Measurements from ENCODE around the gene PALM3.

The PALM3 gene

DNA sequence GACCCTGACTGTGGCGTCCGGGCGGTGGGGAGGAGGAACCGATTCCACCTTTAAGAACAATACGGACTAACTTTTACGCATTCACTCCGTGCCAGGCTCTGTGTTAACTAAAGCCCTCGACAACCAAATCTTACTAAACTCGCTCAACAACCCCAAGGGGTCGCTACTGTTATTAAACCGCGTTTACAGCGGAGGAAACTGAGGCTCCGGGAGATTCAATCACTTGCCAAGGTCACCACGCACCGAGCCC, 27.5 kb upstream of the PALM3 start:
- peak overlapping the region; percentile 46 to 68 for H3K4me3 ChIP-seq (replicated peaks in 1 of 2; ENCODE audit: low read depth in 2 of 2, low read length in 2 of 2)
- no peak for TF ChIP-seq CTCF (IDR thresholded peaks at IDR 0.05; ENCODE audit: low read depth, low read length)
- DNase-seq (ENCODE audit: low read depth in 2 of 2), result peak; percentile 40 to 43

- DNase-seq (ENCODE audit: low read depth in 2 of 2), result no peak
- peak overlapping the region; percentile 46 to 68 for H3K4me3 ChIP-seq (replicated peaks in 1 of 2; ENCODE audit: low read depth in 2 of 2, low read length in 2 of 2)
- TF ChIP-seq CTCF (IDR thresholded peaks at IDR 0.05; ENCODE audit: low read depth, low read length), result no peak
Measured at GRCh38 chr19:14088634-14089411, 26.9 kb upstream of the PALM3 start.

DNA sequence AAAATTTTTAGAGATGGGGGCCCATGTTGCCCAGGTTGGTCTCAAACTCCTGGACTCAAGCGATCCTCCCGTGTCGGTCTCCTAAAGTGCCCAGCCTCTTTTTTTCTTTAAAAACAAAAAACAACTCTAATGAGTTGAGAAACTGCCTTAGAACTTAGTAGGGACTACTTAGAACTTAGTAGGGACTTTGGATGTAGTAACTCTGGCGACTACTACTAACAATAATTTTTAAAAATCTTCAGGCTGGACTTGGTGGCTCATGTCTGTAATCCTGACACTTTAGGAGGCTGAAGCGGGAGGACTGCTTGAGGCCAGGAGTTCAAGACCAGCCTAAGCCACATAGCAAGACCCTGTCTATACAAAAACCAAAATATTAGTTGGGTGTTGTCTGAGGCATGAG, 24.2 kb upstream of the PALM3 start:
- DNase-seq (ENCODE audit: low read depth in 2 of 2), result no peak
- H3K4me3 ChIP-seq (replicated peaks in 1 of 2; ENCODE audit: low read depth in 2 of 2, low read length in 2 of 2), result no peak overlapping the region
- no peak for TF ChIP-seq CTCF (IDR thresholded peaks at IDR 0.05; ENCODE audit: low read depth, low read length)

DNA sequence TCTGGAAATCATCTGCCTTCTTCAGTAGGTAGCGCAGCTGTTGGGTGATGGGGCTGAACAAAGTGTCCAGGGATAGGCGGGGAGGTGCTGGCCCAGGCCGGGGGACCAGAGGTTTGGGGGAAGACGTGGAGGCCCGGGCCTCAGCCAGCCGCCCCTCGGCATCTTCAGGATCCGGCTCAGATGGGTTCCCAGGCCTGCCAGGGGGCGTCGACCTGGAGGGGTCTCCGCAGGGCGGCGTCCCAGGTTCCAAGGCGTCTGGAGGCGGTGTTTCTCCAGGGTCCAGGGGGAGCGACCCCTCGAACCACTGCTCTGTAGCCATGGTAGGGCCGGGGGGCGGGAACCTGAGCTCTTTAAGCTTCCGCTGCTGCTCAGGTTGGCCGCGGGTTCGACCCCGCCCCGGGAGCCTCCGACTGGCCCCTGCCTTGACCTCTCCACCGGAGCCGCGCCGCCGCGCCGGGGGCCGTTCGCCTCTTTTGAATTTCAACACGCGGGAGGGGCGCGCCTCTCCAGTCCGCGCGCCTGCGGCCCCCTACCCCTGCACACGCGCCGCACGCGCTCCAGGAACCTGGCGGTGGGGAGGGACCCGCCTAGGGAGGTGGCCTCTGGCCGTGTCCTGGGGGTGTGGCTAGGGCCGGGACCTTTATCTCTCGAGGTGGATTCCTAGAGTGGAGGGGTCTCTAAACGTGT, 23.6 kb upstream of the PALM3 start, which contains the start of gene C19orf67:
Gene C19orf67, minus strand, starts transcription at position 475 of the 687 bp plus-strand sequence. Its CDS starts 156 bp downstream, at position 319.
- no peak for DNase-seq (ENCODE audit: low read depth in 2 of 2)
- TF ChIP-seq CTCF (IDR thresholded peaks at IDR 0.05; ENCODE audit: low read depth, low read length), result no peak
- no peak within 1 kb of the TSS for H3K4me3 ChIP-seq (replicated peaks in 1 of 2; ENCODE audit: low read depth in 2 of 2, low read length in 2 of 2)

DNA sequence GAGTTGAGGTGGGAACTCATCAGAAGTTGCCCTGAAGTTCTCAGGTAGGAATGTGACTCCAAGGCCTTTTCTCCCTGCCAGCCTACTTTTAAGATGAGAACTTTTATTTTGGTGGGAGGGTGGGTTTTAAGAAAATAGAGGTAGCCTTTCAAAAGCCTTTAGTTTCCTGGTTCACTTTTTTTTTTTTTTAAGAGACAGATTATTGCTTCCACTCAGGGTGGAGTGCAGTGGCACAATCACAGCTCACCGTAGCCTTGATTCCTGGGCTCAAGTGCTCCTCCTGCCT, 20.7 kb upstream of the PALM3 start:
- DNase-seq (ENCODE audit: low read depth in 2 of 2), result no peak
- no peak overlapping the region for H3K4me3 ChIP-seq (replicated peaks in 1 of 2; ENCODE audit: low read depth in 2 of 2, low read length in 2 of 2)
- no peak for TF ChIP-seq CTCF (IDR thresholded peaks at IDR 0.05; ENCODE audit: low read depth, low read length)

- no peak for DNase-seq (ENCODE audit: low read depth in 2 of 2)
- peak overlapping the region; percentile 66 to 77 for H3K4me3 ChIP-seq (replicated peaks in 1 of 2; ENCODE audit: low read depth in 2 of 2, low read length in 2 of 2)
- no peak for TF ChIP-seq CTCF (IDR thresholded peaks at IDR 0.05; ENCODE audit: low read depth, low read length)
Measured at GRCh38 chr19:14081797-14082674, 20.2 kb upstream of the PALM3 start.
